ENCODE measurements around the gene LRWD1. TPM values are rescaled to one million over a fixed set of nuclear protein-coding genes. Genes with fewer than 3 reads are reported as not detected.
A peak's percentile ranks its signal among the peaks of the same experiment; 100 is the strongest.

Gene LRWD1
- total and polyA plus RNA-seq, 9 of the 15 experiments (the other 6 are each of a cell fraction or from before 2014, with no cell fraction given), result 0.61 to 66.0 (median 33.2) TPM

GRCh38 chr7:102415685-102416225, 49.0 kb upstream of the LRWD1 start:
- no peak for ATAC-seq
- Histone ChIP-seq H3K9me3 (replicated peaks; ENCODE audit: control insufficient read depth, insufficient read depth, low read depth, low read length) (no peaks in the 10 kb centered on the region), H3K4me1 (replicated peaks in 1 of 2; ENCODE audit: control insufficient read depth in 2 of 2, insufficient read depth in 2 of 2, low read length in 2 of 2) (peaks cover 15 to 21% of the 10 kb centered on the region in 2 experiments), H3K79me2 (ENCODE audit: control insufficient read depth, insufficient read depth, low read length) (peaks cover 13% of the 10 kb centered on the region), H3K9ac (ENCODE audit: insufficient read depth in 1 of 2, low read depth in 2 of 2, low read length in 2 of 2) (peak overlapping the region in 1 of 2 experiments; percentile 45; a peak in 2 of 4 replicates), H3K36me3 (ENCODE audit: control insufficient read depth, insufficient read depth, low read length) (peaks cover 83% of the 10 kb centered on the region), H4K20me1 (replicated peaks; ENCODE audit: control insufficient read depth, insufficient read depth, low read length) (peaks cover 9% of the 10 kb centered on the region), H3K9me1 (ENCODE audit: control insufficient read depth, insufficient read depth, low read length) (no peaks in the 10 kb centered on the region), H3K4me2 (ENCODE audit: insufficient read depth, low read length) (no peak overlapping the region), H3K27me3 (ENCODE audit: control insufficient read depth in 2 of 2, insufficient read depth in 2 of 2, low read length in 2 of 2) (no peaks in the 10 kb centered on the region), H2AFZ (ENCODE audit: low read depth, low read length) (no peak overlapping the region), H3K27ac (ENCODE audit: extremely low read depth, low read depth, low read length) (no peak overlapping the region), H3K4me3 (no peak overlapping the region)
- ChIA-PET POLR2A (interaction anchor here (0.8 kb wide), 1 partner anchor 33 kb away, joined by 3 read pairs; no protein-coding TSS in a partner anchor), CTCF (ENCODE audit: low intra/inter-chr PET ratio) (interaction anchor here (0.7 kb wide), 1 partner anchor 19 kb away, joined by 3 read pairs; no protein-coding TSS in a partner anchor)
- 86% methylated on average over 12 of the region's 12 CpGs for WGBS (ENCODE audit: insufficient coverage, low coverage, missing lambda C conversion rate)
- BruUV-seq (replicated peaks), result no TSS peak
- TF ChIP-seq TCF3 (CRISPR knock-in tag; IDR thresholded peaks at IDR 0.05) (no peak), GATAD2A (IDR thresholded peaks at IDR 0.05) (no peak), POLR2G (IDR thresholded peaks at IDR 0.05; ENCODE audit: low read depth, low read length) (0 out of 2 replicates have a peak, but pooled peaks have one; percentile 25), MAZ (CRISPR knock-in tag; conservative IDR thresholded peaks at IDR 0.05 in 1 of 2, IDR thresholded peaks at IDR 0.05 in 1 of 2) (no peak), GATA2 (CRISPR knock-in tag; IDR thresholded peaks at IDR 0.05) (0 out of 2 replicates have a peak, but pooled peaks have one; percentile 35)
- peak in 1 of 4 experiments; percentile 12 for DNase-seq (ENCODE audit: extremely low read depth in 1 of 4, low spot score in 3 of 4)
- FAIRE-seq, result no peak
- intact Hi-C loops (cut with micrococcal nuclease), result no loop called here
- in situ Hi-C loops (cut with MboI), result no loop called here

GRCh38 chr7:102416406-102416805, 48.4 kb upstream of the LRWD1 start:
- FAIRE-seq (no peak), DNase-seq (ENCODE audit: extremely low read depth in 1 of 4, low spot score in 3 of 4) (no peak), ATAC-seq (no peak)
- in situ Hi-C loops (cut with MboI) (no loop called here), intact Hi-C loops (cut with micrococcal nuclease) (no loop called here)
- Histone ChIP-seq H3K9ac (ENCODE audit: insufficient read depth in 1 of 2, low read depth in 2 of 2, low read length in 2 of 2) (no peak overlapping the region), H3K9me3 (replicated peaks; ENCODE audit: control insufficient read depth, insufficient read depth, low read depth, low read length) (no peaks in the 10 kb centered on the region), H3K36me3 (ENCODE audit: control insufficient read depth, insufficient read depth, low read length) (peaks cover 80% of the 10 kb centered on the region), H3K27ac (ENCODE audit: extremely low read depth, low read depth, low read length) (no peak overlapping the region), H2AFZ (ENCODE audit: low read depth, low read length) (no peak overlapping the region), H3K4me2 (ENCODE audit: insufficient read depth, low read length) (no peak overlapping the region), H3K9me1 (ENCODE audit: control insufficient read depth, insufficient read depth, low read length) (no peaks in the 10 kb centered on the region), H3K4me3 (no peak overlapping the region), H3K4me1 (replicated peaks in 1 of 2; ENCODE audit: control insufficient read depth in 2 of 2, insufficient read depth in 2 of 2, low read length in 2 of 2) (peaks cover 22 to 27% of the 10 kb centered on the region in 2 experiments), H4K20me1 (replicated peaks; ENCODE audit: control insufficient read depth, insufficient read depth, low read length) (peaks cover 9% of the 10 kb centered on the region), H3K27me3 (ENCODE audit: control insufficient read depth in 2 of 2, insufficient read depth in 2 of 2, low read length in 2 of 2) (no peaks in the 10 kb centered on the region), H3K79me2 (ENCODE audit: control insufficient read depth, insufficient read depth, low read length) (peaks cover 13% of the 10 kb centered on the region)
- WGBS (ENCODE audit: insufficient coverage, low coverage, missing lambda C conversion rate), result 83% methylated on average over 6 of the region's 6 CpGs
- ChIA-PET POLR2A (no interaction called here), CTCF (ENCODE audit: low intra/inter-chr PET ratio) (no interaction called here)
- no TSS peak for BruUV-seq (replicated peaks)
- TF ChIP-seq TAF15 (IDR thresholded peaks at IDR 0.05; ENCODE audit: low read depth, low read length), result no peak

Measured in K562 (cell line).